Measurements from ENCODE around the gene ACTC1. TPM values are rescaled to one million over a fixed set of nuclear protein-coding genes. Genes with fewer than 3 reads are reported as not detected.

The ACTC1 gene
- total RNA-seq, 6 experiments from 2014 or later, result 0.29 to 1.4 (median 0.93) TPM; not detected in 3

GRCh38 chr15:34759992-34760391, 35.4 kb downstream of the ACTC1 start:
- TF ChIP-seq, protein P1, sequence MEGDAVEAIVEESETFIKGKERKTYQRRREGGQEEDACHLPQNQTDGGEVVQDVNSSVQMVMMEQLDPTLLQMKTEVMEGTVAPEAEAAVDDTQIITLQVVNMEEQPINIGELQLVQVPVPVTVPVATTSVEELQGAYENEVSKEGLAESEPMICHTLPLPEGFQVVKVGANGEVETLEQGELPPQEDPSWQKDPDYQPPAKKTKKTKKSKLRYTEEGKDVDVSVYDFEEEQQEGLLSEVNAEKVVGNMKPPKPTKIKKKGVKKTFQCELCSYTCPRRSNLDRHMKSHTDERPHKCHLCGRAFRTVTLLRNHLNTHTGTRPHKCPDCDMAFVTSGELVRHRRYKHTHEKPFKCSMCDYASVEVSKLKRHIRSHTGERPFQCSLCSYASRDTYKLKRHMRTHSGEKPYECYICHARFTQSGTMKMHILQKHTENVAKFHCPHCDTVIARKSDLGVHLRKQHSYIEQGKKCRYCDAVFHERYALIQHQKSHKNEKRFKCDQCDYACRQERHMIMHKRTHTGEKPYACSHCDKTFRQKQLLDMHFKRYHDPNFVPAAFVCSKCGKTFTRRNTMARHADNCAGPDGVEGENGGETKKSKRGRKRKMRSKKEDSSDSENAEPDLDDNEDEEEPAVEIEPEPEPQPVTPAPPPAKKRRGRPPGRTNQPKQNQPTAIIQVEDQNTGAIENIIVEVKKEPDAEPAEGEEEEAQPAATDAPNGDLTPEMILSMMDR (IDR thresholded peaks at IDR 0.05), result no peak
- no peak for TF ChIP-seq POLR2A (IDR thresholded peaks at IDR 0.05)
- no peaks in the 10 kb centered on the region for H3K9me3 ChIP-seq
- H3K27me3 ChIP-seq, result peaks cover 0 to 3% of the 10 kb centered on the region in 2 donors
- ATAC-seq (no peak), DNase-seq (no peak)
- 31% methylated on average over 2 of the region's 2 CpGs for WGBS (ENCODE audit: insufficient coverage, low coverage, low lambda C conversion rate, missing lambda C conversion rate)
- H3K4me1 ChIP-seq, result peaks cover 0 to under 1% (median 0%) of the 10 kb centered on the region in 4 donors
- H3K36me3 ChIP-seq, result no peaks in the 10 kb centered on the region
- H3K27ac ChIP-seq, result no peak overlapping the region
- no peak overlapping the region for H3K4me3 ChIP-seq
- intact Hi-C loops (cut with DNase I), result no loop called here

DNA sequence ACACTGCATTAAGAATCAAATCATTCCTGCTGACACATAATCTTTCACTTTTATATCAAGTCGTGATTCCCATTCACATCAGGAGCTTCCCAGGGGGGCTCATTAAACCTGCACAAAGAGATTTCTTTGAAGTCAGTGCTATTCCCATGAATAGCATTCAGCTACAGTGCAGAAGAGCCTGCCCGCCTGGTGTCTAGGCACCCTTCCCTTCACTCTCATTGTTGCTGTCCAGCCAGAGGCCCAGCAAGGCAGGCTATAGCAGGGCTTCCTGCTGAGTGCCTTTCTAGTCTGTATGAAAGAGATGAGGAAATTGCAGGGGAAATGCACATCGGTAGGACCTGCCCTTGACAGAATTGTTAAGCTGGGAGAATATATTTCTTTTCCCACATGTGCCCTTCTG, 36.0 kb downstream of the ACTC1 start:
- 31% methylated on average over 3 of the region's 3 CpGs for WGBS (ENCODE audit: insufficient coverage, low coverage, low lambda C conversion rate, missing lambda C conversion rate)
- peaks cover 0 to 10% of the 10 kb centered on the region in 2 donors for H3K27me3 ChIP-seq
- ATAC-seq (no peak), DNase-seq (no peak)
- H3K4me3 ChIP-seq, result no peak overlapping the region
- TF ChIP-seq, protein P1 (IDR thresholded peaks at IDR 0.05), result no peak
- TF ChIP-seq POLR2A (IDR thresholded peaks at IDR 0.05), result no peak
- H3K27ac ChIP-seq, result no peak overlapping the region
- H3K9me3 ChIP-seq, result no peaks in the 10 kb centered on the region
- H3K4me1 ChIP-seq, result peaks cover 0 to 7% (median 0%) of the 10 kb centered on the region in 4 donors
- intact Hi-C loops (cut with DNase I), result no loop called here
- no peaks in the 10 kb centered on the region for H3K36me3 ChIP-seq

DNA sequence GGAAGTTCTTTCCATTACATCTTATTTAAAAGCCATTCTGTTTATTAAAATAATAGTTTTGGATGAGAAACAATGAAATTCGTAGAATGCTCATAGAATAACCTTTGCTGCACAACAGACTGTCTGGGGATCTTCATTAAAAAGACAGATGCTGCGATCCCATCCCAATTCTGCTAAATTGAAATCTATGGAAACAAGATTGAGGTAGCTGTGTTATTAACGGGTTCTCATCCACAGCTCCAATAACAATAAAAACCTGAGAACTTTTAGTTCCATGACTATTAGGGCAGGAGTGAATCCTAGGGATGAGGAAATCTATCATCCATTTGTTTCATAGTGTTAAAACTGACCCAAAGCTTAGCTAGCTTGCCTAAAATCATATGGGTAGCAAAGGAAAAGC, 38.1 kb downstream of the ACTC1 start:
- H3K36me3 ChIP-seq, result no peaks in the 10 kb centered on the region
- H3K27ac ChIP-seq, result no peak overlapping the region
- TF ChIP-seq, protein P1 (IDR thresholded peaks at IDR 0.05), result no peak
- intact Hi-C loops (cut with DNase I), result no loop called here
- H3K9me3 ChIP-seq, result no peaks in the 10 kb centered on the region
- H3K27me3 ChIP-seq, result peaks cover 5 to 15% of the 10 kb centered on the region in 2 donors
- ATAC-seq (no peak), DNase-seq (no peak)
- peaks cover 0 to 8% (median 0%) of the 10 kb centered on the region in 4 donors for H3K4me1 ChIP-seq
- no peak overlapping the region for H3K4me3 ChIP-seq
- WGBS (ENCODE audit: insufficient coverage, low coverage, low lambda C conversion rate, missing lambda C conversion rate), result 56% methylated on average over 3 of the region's 3 CpGs

- intact Hi-C loops (cut with DNase I), result no loop called here
- no peak for TF ChIP-seq POLR2A (IDR thresholded peaks at IDR 0.05)
- TF ChIP-seq, protein P1 (IDR thresholded peaks at IDR 0.05), result no peak
- no peaks in the 10 kb centered on the region for H3K9me3 ChIP-seq
- H3K4me1 ChIP-seq, result peaks cover 0 to 8% (median 0%) of the 10 kb centered on the region in 4 donors
- WGBS (ENCODE audit: insufficient coverage, low coverage, low lambda C conversion rate, missing lambda C conversion rate), result 2% methylated on average over 11 of the region's 11 CpGs
- ATAC-seq (no peak), DNase-seq (no peak)
- no peaks in the 10 kb centered on the region for H3K36me3 ChIP-seq
- H3K27me3 ChIP-seq, result peaks cover 5 to 15% of the 10 kb centered on the region in 2 donors
- H3K27ac ChIP-seq, result no peak overlapping the region
- H3K4me3 ChIP-seq, result no peak overlapping the region
Observed at GRCh38 chr15:34755419-34755773, 40.0 kb downstream of the ACTC1 start.

Data from right lobe of liver (tissue), 6 donors.